Neural progenitor cell (in vitro differentiated cells): Measurements from ENCODE around the gene CNOT4. TPM values are rescaled to one million over a fixed set of nuclear protein-coding genes. Genes with fewer than 3 reads are reported as not detected.
"Not testable (repeated sequence)": the region's sequence is repeated elsewhere in the genome, so short reads cannot be mapped to it uniquely, and the experiment has no call there.

Experiments used
- DNase-seq: peaks from one replicate; pipeline ENCODE4 v3.0.0-alpha.2; 2016; ENCODE audit warnings: low spot score
- H2AFZ ChIP-seq: fragments of 200-600 bp; sonication (generic); replicated peaks from 2 replicates; pipeline ENCODE4 v1.6.1; 2016; ENCODE audit warnings: antibody characterized with exemption
- H3F3A ChIP-seq: fragments of 200-600 bp; sonication (generic); 2 replicates; pipeline ENCODE4 v1.6.1; 2016; ENCODE audit warnings: antibody characterized with exemption, low read depth
- H3K27ac ChIP-seq: fragments of 200-600 bp; sonication (generic); 2 replicates; pipeline ENCODE4 v1.5.1; 2016; ENCODE audit warnings: mild to moderate bottlenecking
- H3K27me3 ChIP-seq: fragments of 200-600 bp; sonication (generic); 2 replicates; pipeline ENCODE4 v1.6.1; 2016; ENCODE audit warnings: mild to moderate bottlenecking, moderate library complexity
- H3K36me3 ChIP-seq: fragments of 200-600 bp; sonication (generic); 2 replicates; pipeline ENCODE4 v1.5.1; 2016
- H3K4me1 ChIP-seq: fragments of 200-600 bp; sonication (generic); 2 replicates; pipeline ENCODE4 v1.6.1; 2016; ENCODE audit warnings: mixed run types
- H3K4me2 ChIP-seq: fragments of 200-600 bp; sonication (generic); 2 replicates; pipeline ENCODE4 v1.6.1; 2016
- H3K4me3 ChIP-seq: fragments of 200-600 bp; sonication (generic); 2 replicates; pipeline ENCODE4 v1.5.1; 2016
- H3K79me2 ChIP-seq: fragments of 200-600 bp; sonication (generic); 2 replicates; pipeline ENCODE4 v1.6.1; 2016; ENCODE audit warnings: low read depth
- H3K9ac ChIP-seq: fragments of 200-600 bp; sonication (generic); 2 replicates; pipeline ENCODE4 v1.6.1; 2016
- H3K9me3 ChIP-seq: fragments of 200-600 bp; sonication (generic); 2 replicates; pipeline ENCODE4 v1.5.1; 2016; ENCODE audit warnings: low read depth
- H4K20me1 ChIP-seq: fragments of 200-600 bp; sonication (generic); 2 replicates; pipeline ENCODE4 v1.6.1; 2016; ENCODE audit warnings: low read depth
- H3K27ac Mint-ChIP-seq: 3 replicates; pipeline ENCODE4 v1.8.0; 2021; ENCODE audit warnings: mixed read lengths
- H3K27me3 Mint-ChIP-seq: 2 replicates; pipeline ENCODE4 v1.8.0; 2022; ENCODE audit warnings: low read depth, mild to moderate bottlenecking, inconsistent platforms, moderate library complexity, mixed read lengths; ENCODE audit not compliant: insufficient read depth
- H3K36me3 Mint-ChIP-seq: 3 replicates; pipeline ENCODE4 v1.8.0; 2021; ENCODE audit warnings: mixed read lengths
- H3K4me1 Mint-ChIP-seq: 3 replicates; pipeline ENCODE4 v1.8.0; 2021; ENCODE audit warnings: mixed read lengths
- H3K4me3 Mint-ChIP-seq: 3 replicates; pipeline ENCODE4 v1.8.0; 2021; ENCODE audit warnings: mild to moderate bottlenecking, moderate library complexity, mixed read lengths
- H3K9me3 Mint-ChIP-seq: 3 replicates; pipeline ENCODE4 v1.8.0; 2020; ENCODE audit warnings: mixed read lengths
- CTCF ChIP-seq: fragments of 200-600 bp; sonication (generic); IDR thresholded peaks from 2 replicates; pipeline ENCODE4 v1.5.1; 2017; ENCODE audit warnings: antibody characterized with exemption, mild to moderate bottlenecking
- EZH2 ChIP-seq: fragments of 200-600 bp; sonication (generic); IDR thresholded peaks from 2 replicates; pipeline ENCODE4 v1.6.1; 2017; ENCODE audit warnings: antibody characterized with exemption, mild to moderate bottlenecking, moderate library complexity
- EZH2phosphoT487 ChIP-seq: fragments of 200-600 bp; sonication (generic); IDR thresholded peaks from 2 replicates; pipeline ENCODE4 v1.6.1; 2017; ENCODE audit warnings: antibody characterized with exemption
- total RNA-seq: library from RNA; depleted of rRNA; stranded (reverse); fragments of >200 nt; gene quantifications from 2 replicates; pipeline ENCODE4 v1.2.3, GENCODE V29; 2015; ENCODE audit warnings: low replicate concordance

Gene CNOT4
- total RNA-seq, 1 donor from 2014 or later, result 21.4 TPM

GRCh38 chr7:135449436-135449835, 60.5 kb downstream of the CNOT4 start:
- Histone ChIP-seq H3K36me3 (no peaks in the 10 kb centered on the region), H2AFZ (no peak overlapping the region), H3K4me3 (no peak overlapping the region), H3K9ac (no peak overlapping the region), H3K4me2 (no peak overlapping the region), H3F3A (no peaks in the 10 kb centered on the region), H3K9me3 (no peaks in the 10 kb centered on the region), H3K27me3 (no peaks in the 10 kb centered on the region), H4K20me1 (peaks cover 40% of the 10 kb centered on the region), H3K79me2 (peaks cover 91% of the 10 kb centered on the region), H3K27ac (no peak overlapping the region), H3K4me1 (no peaks in the 10 kb centered on the region)
- no peak for DNase-seq
- H3K9me3 Mint-ChIP-seq, result no peaks in the 10 kb centered on the region
- TF ChIP-seq EZH2, result no peak
- no peak for TF ChIP-seq EZH2phosphoT487
- no peak for TF ChIP-seq CTCF
- no peaks in the 10 kb centered on the region for H3K36me3 Mint-ChIP-seq
- H3K4me3 Mint-ChIP-seq, result no peak overlapping the region
- H3K27me3 Mint-ChIP-seq, result no peaks in the 10 kb centered on the region
- H3K27ac Mint-ChIP-seq, result no peak overlapping the region
- peaks cover 4% of the 10 kb centered on the region for H3K4me1 Mint-ChIP-seq

GRCh38 chr7:135448753-135449152, 61.1 kb downstream of the CNOT4 start:
- Histone ChIP-seq H3K4me2 (no peak overlapping the region), H3K27me3 (no peaks in the 10 kb centered on the region), H3K36me3 (no peaks in the 10 kb centered on the region), H3K27ac (no peak overlapping the region), H3K4me3 (no peak overlapping the region), H4K20me1 (peaks cover 41% of the 10 kb centered on the region), H2AFZ (no peak overlapping the region), H3K79me2 (peaks cover 90% of the 10 kb centered on the region), H3K9me3 (no peaks in the 10 kb centered on the region), H3K4me1 (no peaks in the 10 kb centered on the region), H3K9ac (no peak overlapping the region), H3F3A (no peaks in the 10 kb centered on the region)
- Mint-ChIP-seq H3K4me3 (no peak overlapping the region), H3K27me3 (no peaks in the 10 kb centered on the region), H3K9me3 (no peaks in the 10 kb centered on the region), H3K27ac (no peak overlapping the region), H3K4me1 (peaks cover 4% of the 10 kb centered on the region), H3K36me3 (no peaks in the 10 kb centered on the region)
- TF ChIP-seq EZH2 (no peak), EZH2phosphoT487 (no peak), CTCF (no peak)
- no peak for DNase-seq

GRCh38 chr7:135447748-135448147, 62.2 kb downstream of the CNOT4 start:
- Histone ChIP-seq H3K9ac (no peak overlapping the region), H3K79me2 (peaks cover 89% of the 10 kb centered on the region), H3K4me3 (no peak overlapping the region), H3K27ac (no peak overlapping the region), H4K20me1 (peaks cover 42% of the 10 kb centered on the region), H3K9me3 (no peaks in the 10 kb centered on the region), H3K4me2 (no peak overlapping the region), H3F3A (no peaks in the 10 kb centered on the region), H2AFZ (no peak overlapping the region), H3K27me3 (no peaks in the 10 kb centered on the region), H3K4me1 (no peaks in the 10 kb centered on the region), H3K36me3 (no peaks in the 10 kb centered on the region)
- H3K4me1 Mint-ChIP-seq, result peaks cover 4% of the 10 kb centered on the region
- no peaks in the 10 kb centered on the region for H3K9me3 Mint-ChIP-seq
- H3K27ac Mint-ChIP-seq, result no peak overlapping the region
- no peak overlapping the region for H3K4me3 Mint-ChIP-seq
- DNase-seq, result no peak
- H3K27me3 Mint-ChIP-seq, result no peaks in the 10 kb centered on the region
- no peak for TF ChIP-seq EZH2phosphoT487
- TF ChIP-seq CTCF, result no peak
- no peak for TF ChIP-seq EZH2
- H3K36me3 Mint-ChIP-seq, result no peaks in the 10 kb centered on the region

- H3K79me2 ChIP-seq, result peaks cover 87% of the 10 kb centered on the region
- H4K20me1 ChIP-seq, result peaks cover 51% of the 10 kb centered on the region
- no peak overlapping the region for H3K4me3 Mint-ChIP-seq
- no peaks in the 10 kb centered on the region for H3K36me3 Mint-ChIP-seq
- H3K4me2 ChIP-seq, result no peak overlapping the region
- no peak overlapping the region for H3K27ac Mint-ChIP-seq
- no peaks in the 10 kb centered on the region for H3K9me3 ChIP-seq
- no peak overlapping the region for H3K27ac ChIP-seq
- no peaks in the 10 kb centered on the region for H3K27me3 Mint-ChIP-seq
- no peaks in the 10 kb centered on the region for H3F3A ChIP-seq
- H3K27me3 ChIP-seq, result no peaks in the 10 kb centered on the region
- H3K9me3 Mint-ChIP-seq, result no peaks in the 10 kb centered on the region
- H3K4me1 ChIP-seq, result no peaks in the 10 kb centered on the region
- H3K36me3 ChIP-seq, result no peaks in the 10 kb centered on the region
- no peak overlapping the region for H3K4me3 ChIP-seq
- H3K9ac ChIP-seq, result no peak overlapping the region
- no peak for DNase-seq
- H2AFZ ChIP-seq, result no peak overlapping the region
- H3K4me1 Mint-ChIP-seq, result peaks cover 4% of the 10 kb centered on the region
- TF ChIP-seq CTCF (no peak), EZH2 (no peak), EZH2phosphoT487 (no peak)
Measured at GRCh38 chr7:135445690-135446089, 64.2 kb downstream of the CNOT4 start.

GRCh38 chr7:135445266-135445665, 64.6 kb downstream of the CNOT4 start:
- H3K27ac ChIP-seq, H3K27ac Mint-ChIP-seq, DNase-seq, H3K9me3 ChIP-seq, H3K4me2 ChIP-seq, H3K4me1 Mint-ChIP-seq, H3K27me3 ChIP-seq, H3K4me3 Mint-ChIP-seq, H3K36me3 Mint-ChIP-seq, H3K4me3 ChIP-seq, H3K9ac ChIP-seq, H3K4me1 ChIP-seq, H3F3A ChIP-seq, H3K27me3 Mint-ChIP-seq, H3K9me3 Mint-ChIP-seq, H3K36me3 ChIP-seq, H2AFZ ChIP-seq: not testable (repeated sequence)
- Histone ChIP-seq H3K79me2 (peaks cover 87% of the 10 kb centered on the region), H4K20me1 (peaks cover 51% of the 10 kb centered on the region)
